Activated B cell treated with CpG ODN at 0.5 μM for 24 hours (primary cell): ENCODE data around the gene CAMSAP1. TPM values are rescaled to one million over a fixed set of nuclear protein-coding genes. Genes with fewer than 3 reads are reported as not detected.

Experiments
- ATAC-seq: fragments of 200-7000 bp; cut with Tn5 transposase; one replicate; pipeline ENCODE4 v1.10.0; 2021; ENCODE audit warnings: low read depth, mild to moderate bottlenecking, moderate library complexity
- CTCF ChIA-PET: fragments of 350-600 bp; sonication (Branson Sonifier 250); formaldehyde crosslinking; loops from one replicate; lab custom pipeline; 2021; ENCODE audit warnings: antibody characterized with exemption; lab: Charles Lee
- POLR2A ChIA-PET: fragments of 350-600 bp; sonication (Branson Sonifier 250); formaldehyde crosslinking; loops from one replicate; lab custom pipeline; 2021; ENCODE audit warnings: antibody characterized with exemption; lab: Charles Lee
- DNase-seq: peaks from one replicate; pipeline ENCODE4 v3.0.0; 2022
- H3K27ac Mint-ChIP-seq: one replicate; pipeline ENCODE4 v1.8.0; 2020; ENCODE audit warnings: mixed read lengths
- H3K27me3 Mint-ChIP-seq: one replicate; pipeline ENCODE4 v1.8.0; 2021; ENCODE audit warnings: mixed read lengths
- H3K36me3 Mint-ChIP-seq: one replicate; pipeline ENCODE4 v1.8.0; 2021; ENCODE audit warnings: low read depth, mixed read lengths
- H3K4me1 Mint-ChIP-seq: one replicate; pipeline ENCODE4 v1.8.0; 2021; ENCODE audit warnings: mixed read lengths
- H3K4me3 Mint-ChIP-seq: one replicate; pipeline ENCODE4 v1.8.0; 2020; ENCODE audit warnings: mild to moderate bottlenecking, mixed read lengths
- H3K9me3 Mint-ChIP-seq: one replicate; pipeline ENCODE4 v1.8.0; 2020; ENCODE audit warnings: mixed read lengths
- CTCF ChIP-seq: fragments of 200-600 bp; IDR thresholded peaks from one replicate; pipeline ENCODE4 v1.8.0; 2022; ENCODE audit warnings: antibody characterized with exemption, mild to moderate bottlenecking
- intact Hi-C: fragments of 100-400 bp; cut with micrococcal nuclease; formaldehyde crosslinking; loops from one replicate; pipeline ENCODE4 v1.15.1; 2024
- total RNA-seq: library from RNA; stranded (reverse); gene quantifications from 2 replicates; pipeline ENCODE4 v1.2.3, GENCODE V29; 2022

Gene CAMSAP1
- total RNA-seq, 1 donor from 2014 or later, result 16.9 TPM

- ATAC-seq (no peak), DNase-seq (no peak)
- Mint-ChIP-seq H3K27ac (no peak overlapping the region), H3K4me1 (peaks cover 2% of the 10 kb centered on the region), H3K9me3 (peaks cover 10% of the 10 kb centered on the region), H3K27me3 (no peaks in the 10 kb centered on the region), H3K36me3 (peaks cover 56% of the 10 kb centered on the region), H3K4me3 (no peak overlapping the region)
- no peak for TF ChIP-seq CTCF
- intact Hi-C loops, result no loop called here
- POLR2A ChIA-PET, result no interaction called here
- CTCF ChIA-PET, result no interaction called here
Observed at GRCh38 chr9:135830496-135830895, 76.8 kb downstream of the CAMSAP1 start.

GRCh38 chr9:135828656-135829055 is 78.7 kb downstream of the CAMSAP1 start:
- no peak for DNase-seq
- Mint-ChIP-seq H3K27me3 (no peaks in the 10 kb centered on the region), H3K4me1 (peaks cover 2% of the 10 kb centered on the region), H3K36me3 (peaks cover 65% of the 10 kb centered on the region), H3K9me3 (peaks cover 10% of the 10 kb centered on the region), H3K27ac (no peak overlapping the region), H3K4me3 (no peak overlapping the region)
- ChIA-PET CTCF (no interaction called here), POLR2A (no interaction called here)
- intact Hi-C loops, result no loop called here
- no peak for TF ChIP-seq CTCF
- no peak for ATAC-seq

GRCh38 chr9:135827866-135828580 is 79.3 kb downstream of the CAMSAP1 start:
- DNase-seq (no peak), ATAC-seq (no peak)
- Mint-ChIP-seq H3K4me1 (peaks cover 2% of the 10 kb centered on the region), H3K36me3 (peaks cover 67% of the 10 kb centered on the region), H3K9me3 (peaks cover 10% of the 10 kb centered on the region), H3K27me3 (no peaks in the 10 kb centered on the region), H3K27ac (no peak overlapping the region), H3K4me3 (no peak overlapping the region)
- intact Hi-C loops, result no loop called here
- CTCF ChIA-PET, result no interaction called here
- TF ChIP-seq CTCF, result no peak
- POLR2A ChIA-PET, result no interaction called here

GRCh38 chr9:135827301-135827700 is 80.0 kb downstream of the CAMSAP1 start:
- peaks cover 10% of the 10 kb centered on the region for H3K9me3 Mint-ChIP-seq
- TF ChIP-seq CTCF, result no peak
- peaks cover 2% of the 10 kb centered on the region for H3K4me1 Mint-ChIP-seq
- no peak for ATAC-seq
- POLR2A ChIA-PET, result no interaction called here
- CTCF ChIA-PET, result no interaction called here
- no peak for DNase-seq
- no peaks in the 10 kb centered on the region for H3K27me3 Mint-ChIP-seq
- H3K4me3 Mint-ChIP-seq, result no peak overlapping the region
- H3K36me3 Mint-ChIP-seq, result peaks cover 75% of the 10 kb centered on the region
- intact Hi-C loops, result no loop called here
- H3K27ac Mint-ChIP-seq, result no peak overlapping the region

GRCh38 chr9:135826188-135826545 is 81.2 kb downstream of the CAMSAP1 start:
- Mint-ChIP-seq H3K4me3 (no peak overlapping the region), H3K9me3 (peaks cover 10% of the 10 kb centered on the region), H3K27ac (no peak overlapping the region), H3K36me3 (peaks cover 85% of the 10 kb centered on the region), H3K27me3 (no peaks in the 10 kb centered on the region), H3K4me1 (no peaks in the 10 kb centered on the region)
- intact Hi-C loops, result no loop called here
- CTCF ChIA-PET, result no interaction called here
- DNase-seq, result no peak
- POLR2A ChIA-PET, result no interaction called here
- no peak for TF ChIP-seq CTCF
- no peak for ATAC-seq
